HG03103 (cell line): ENCODE results near the gene HCFC1R1.
A peak's percentile ranks its signal among the peaks of the same experiment; 100 is the strongest.

ENCODE experiments used
- ATAC-seq: cut with Tn5 transposase; IDR thresholded peaks from one replicate; pipeline ENCODE4 v1.9.1; 2021; ENCODE audit warnings: low read depth; ENCODE audit not compliant: unreplicated experiment

Gene HCFC1R1

GRCh38 chr16:3035972-3036725, 12.4 kb upstream of the HCFC1R1 start:
- no peak for ATAC-seq

- ATAC-seq: no peak
Observed at GRCh38 chr16:3035289-3035971, 11.7 kb upstream of the HCFC1R1 start.

GRCh38 chr16:3032624-3033023, 8.9 kb upstream of the HCFC1R1 start:
- ATAC-seq: no peak

- no peak for ATAC-seq
Observed at GRCh38 chr16:3030222-3031212, 6.8 kb upstream of the HCFC1R1 start.

- no peak for ATAC-seq
Observed at GRCh38 chr16:3029491-3030221, 5.9 kb upstream of the HCFC1R1 start.

- no peak for ATAC-seq
Observed at GRCh38 chr16:3028716-3029319, 5.1 kb upstream of the HCFC1R1 start.

- peak; percentile 35 for ATAC-seq
Observed at GRCh38 chr16:3027983-3028715, 4.4 kb upstream of the HCFC1R1 start.

- ATAC-seq: no peak
Observed at GRCh38 chr16:3027489-3027795, 3.7 kb upstream of the HCFC1R1 start.

GRCh38 chr16:3026609-3027488, 3.1 kb upstream of the HCFC1R1 start:
- ATAC-seq: no peak

GRCh38 chr16:3026003-3026378, 2.2 kb upstream of the HCFC1R1 start:
- ATAC-seq: no peak

GRCh38 chr16:3025032-3026002, 1.6 kb upstream of the HCFC1R1 start:
- no peak for ATAC-seq

- ATAC-seq: no peak
Observed at GRCh38 chr16:3023415-3023668, 400 bp downstream of the HCFC1R1 start.

- ATAC-seq: no peak
Observed at GRCh38 chr16:3022684-3023414, 893 bp downstream of the HCFC1R1 start.

GRCh38 chr16:3022208-3022683, 1.5 kb downstream of the HCFC1R1 start:
- no peak for ATAC-seq

GRCh38 chr16:3021449-3022207, 2.1 kb downstream of the HCFC1R1 start:
- ATAC-seq: no peak
